GM08714 (cell line): ENCODE measurements around the gene RNF150.

Source experiments
- H3K4me3 ChIP-seq: fragments of 200-500 bp; sonication (Bioruptor generic); 2 replicates; pipeline ENCODE4 v1.5.1; 2014; ENCODE audit warnings: mild to moderate bottlenecking, low read length, inconsistent platforms
- ZNF274 ChIP-seq: IDR thresholded peaks from 2 replicates; pipeline ENCODE4 v1.6.1; 2012; ENCODE audit warnings: mild to moderate bottlenecking, low read depth, low read length

The RNF150 gene

GRCh38 chr4:141039156-141039555, 94.1 kb downstream of the RNF150 start:
- no peak overlapping the region for H3K4me3 ChIP-seq
- TF ChIP-seq ZNF274 = no peak

- no peak overlapping the region for H3K4me3 ChIP-seq
- no peak for TF ChIP-seq ZNF274
Observed at GRCh38 chr4:141038428-141038827, 94.8 kb downstream of the RNF150 start.

GRCh38 chr4:141037446-141037845, 95.8 kb downstream of the RNF150 start:
- no peak overlapping the region for H3K4me3 ChIP-seq
- TF ChIP-seq ZNF274 = no peak

- no peak for TF ChIP-seq ZNF274
Observed at GRCh38 chr4:141036786-141037185, 96.5 kb downstream of the RNF150 start.

GRCh38 chr4:141035920-141036319, 97.3 kb downstream of the RNF150 start:
- no peak for TF ChIP-seq ZNF274

More at GRCh38 chr4:141036786-141037185, 96.5 kb downstream of the RNF150 start:
- H3K4me3 ChIP-seq = no peak overlapping the region

GRCh38 chr4:141028024-141028529, 105.2 kb downstream of the RNF150 start:
- no peak overlapping the region for H3K4me3 ChIP-seq
- TF ChIP-seq ZNF274 = no peak

More at GRCh38 chr4:141035920-141036319, 97.3 kb downstream of the RNF150 start:
- H3K4me3 ChIP-seq = no peak overlapping the region

DNA sequence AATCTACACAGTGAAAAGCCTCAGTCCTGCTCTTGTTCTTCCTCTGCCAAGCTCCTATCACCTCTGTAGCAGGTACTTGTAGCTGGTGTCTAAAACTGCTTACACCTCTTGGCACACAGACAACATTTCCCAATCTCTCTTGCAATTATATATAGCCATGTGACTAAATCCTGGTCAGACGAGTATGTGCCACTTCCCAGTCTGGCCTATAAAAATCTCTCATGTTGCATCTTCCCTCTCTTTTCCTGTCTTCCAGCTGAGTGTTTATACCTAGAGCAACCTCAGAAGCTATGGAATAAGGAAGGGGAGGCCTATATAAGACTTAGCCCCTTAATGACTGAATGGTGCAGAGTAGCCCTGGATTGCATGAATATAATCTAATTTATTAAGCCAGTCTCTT, 105.8 kb downstream of the RNF150 start:
- H3K4me3 ChIP-seq = no peak overlapping the region
- TF ChIP-seq ZNF274 = no peak

GRCh38 chr4:141026900-141027299, 106.4 kb downstream of the RNF150 start:
- TF ChIP-seq ZNF274 = no peak
- no peak overlapping the region for H3K4me3 ChIP-seq

DNA sequence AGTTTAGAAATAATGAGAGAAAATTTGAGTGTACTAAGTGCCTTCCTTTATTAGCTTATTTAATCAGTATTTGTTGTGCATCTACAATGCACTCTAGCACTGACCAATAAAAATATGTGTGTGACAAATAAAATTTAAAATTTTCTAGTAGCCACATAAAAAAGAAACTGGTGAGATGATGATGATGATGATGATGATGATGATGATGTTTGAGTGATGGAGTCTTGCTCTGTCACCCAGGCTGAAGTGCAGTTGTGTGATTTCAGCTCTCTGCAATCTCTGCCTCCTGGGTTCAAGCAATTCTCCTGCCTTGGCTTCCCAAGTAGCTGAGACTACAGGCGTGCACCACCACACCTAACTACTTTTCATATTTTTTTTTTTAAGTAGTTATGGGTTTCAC, 110.2 kb downstream of the RNF150 start:
- TF ChIP-seq ZNF274 = no peak
- no peak overlapping the region for H3K4me3 ChIP-seq

DNA sequence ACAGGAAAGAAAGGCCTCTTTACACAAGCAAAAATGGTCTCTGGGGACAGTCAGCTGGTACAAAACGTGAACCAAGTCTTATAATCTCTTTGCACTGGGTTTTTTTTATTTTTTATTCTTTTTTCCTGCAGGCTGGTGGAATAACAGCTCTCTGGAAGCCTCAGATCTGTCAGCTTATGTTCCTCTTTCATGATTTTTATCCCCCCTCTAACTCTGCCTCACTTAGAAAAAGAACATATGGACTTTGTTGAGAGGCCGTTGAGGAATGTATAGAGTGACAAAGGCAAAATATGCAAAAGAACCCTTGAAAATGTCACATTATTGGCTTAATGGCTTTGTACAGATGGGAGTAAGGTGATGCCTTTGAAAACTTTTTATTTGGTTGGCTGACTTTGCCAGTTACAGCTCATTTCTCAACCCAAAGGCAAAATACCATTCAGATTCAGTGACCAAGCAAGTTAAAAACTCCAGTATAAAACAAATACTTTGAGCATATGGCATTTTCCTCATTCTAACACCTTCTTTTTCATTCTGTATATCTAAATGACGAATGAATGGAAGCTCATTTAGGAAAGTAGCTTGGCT, 111.1 kb downstream of the RNF150 start:
- no peak overlapping the region for H3K4me3 ChIP-seq
- TF ChIP-seq ZNF274 = no peak

GRCh38 chr4:141021397-141022110, 111.7 kb downstream of the RNF150 start:
- H3K4me3 ChIP-seq = no peak overlapping the region
- no peak for TF ChIP-seq ZNF274

GRCh38 chr4:141020801-141021261, 112.4 kb downstream of the RNF150 start:
- no peak for TF ChIP-seq ZNF274
- no peak overlapping the region for H3K4me3 ChIP-seq

GRCh38 chr4:141019768-141020167, 113.5 kb downstream of the RNF150 start:
- no peak for TF ChIP-seq ZNF274
- no peak overlapping the region for H3K4me3 ChIP-seq

DNA sequence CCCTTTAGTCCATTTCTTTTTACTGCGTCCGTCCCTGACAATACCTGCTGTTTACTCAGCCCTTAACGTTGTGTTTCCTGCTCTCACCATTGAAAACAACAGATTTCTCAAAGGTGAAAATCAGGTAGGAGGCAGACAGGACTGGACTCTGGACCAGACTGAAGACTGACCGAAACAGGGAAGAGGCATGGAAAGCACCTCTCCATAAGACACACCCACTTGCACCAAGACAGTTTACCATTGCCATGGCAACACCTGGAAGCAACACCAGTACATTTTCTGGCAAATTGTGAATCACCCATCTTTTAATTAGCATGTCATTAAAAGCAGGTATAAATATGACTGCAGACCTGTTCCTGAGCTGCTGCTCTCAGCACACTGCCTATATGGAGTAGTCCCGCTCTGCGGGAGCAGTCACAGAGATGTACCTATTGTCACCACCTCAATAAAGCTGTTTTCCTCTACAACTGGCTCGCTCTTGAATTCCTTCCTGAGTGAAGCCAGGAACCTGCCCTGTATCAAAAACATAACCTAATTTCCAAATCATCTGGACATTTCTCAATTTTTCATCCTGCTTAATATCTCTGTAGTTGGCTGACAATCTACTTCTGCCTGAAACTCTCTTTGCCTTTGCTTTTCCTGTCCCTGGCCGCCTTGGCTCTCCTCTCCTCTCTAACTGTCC, 117.0 kb downstream of the RNF150 start:
- no peak for TF ChIP-seq ZNF274
- no peak overlapping the region for H3K4me3 ChIP-seq

GRCh38 chr4:141013899-141014298, 119.4 kb downstream of the RNF150 start:
- no peak for TF ChIP-seq ZNF274
- no peak overlapping the region for H3K4me3 ChIP-seq
